Neutrophil (primary cell): ENCODE measurements around the gene IL23R.

Source experiments
- H3K27ac ChIP-seq: fragments of 200-600 bp; sonication (generic); 2 replicates; pipeline ENCODE4 v1.5.1; 2016; ENCODE audit warnings: mild to moderate bottlenecking, moderate library complexity
- H3K27me3 ChIP-seq: fragments of 200-600 bp; sonication (generic); 2 replicates; pipeline ENCODE4 v1.6.0; 2016; ENCODE audit warnings: mild to moderate bottlenecking
- H3K36me3 ChIP-seq: fragments of 200-600 bp; sonication (generic); 2 replicates; pipeline ENCODE4 v1.5.1; 2017
- H3K4me1 ChIP-seq, 2 experiments: fragments of 200-600 bp in 1 of 2; sonication (generic) in 1 of 2; 1 replicate in 1 of 2; 2 replicates in 1 of 2; pipeline versions ENCODE4 v1.5.1 to v1.6.1; 2013 to 2016; ENCODE audit warnings: low read depth in 1 of 2, low read length in 1 of 2, mild to moderate bottlenecking in 1 of 2, moderate library complexity in 1 of 2; ENCODE audit not compliant: control insufficient read depth in 1 of 2, insufficient read depth in 1 of 2
- H3K4me3 ChIP-seq, 2 experiments: fragments of 200-600 bp in 1 of 2; sonication (generic) in 1 of 2; 1 replicate in 1 of 2; 2 replicates in 1 of 2; pipeline ENCODE4 v1.5.1; 2013 to 2016; ENCODE audit warnings: low read depth in 1 of 2, low read length in 1 of 2, mild to moderate bottlenecking in 1 of 2, moderate library complexity in 1 of 2
- H3K9me3 ChIP-seq: fragments of 200-600 bp; sonication (generic); 2 replicates; pipeline ENCODE4 v1.5.1; 2016
- TF ChIP-seq, protein P1 (sequence below): fragments of 200-600 bp; sonication (generic); IDR thresholded peaks from 2 replicates; pipeline ENCODE4 v1.5.1; 2016; ENCODE audit warnings: antibody characterized with exemption

IL23R gene

DNA sequence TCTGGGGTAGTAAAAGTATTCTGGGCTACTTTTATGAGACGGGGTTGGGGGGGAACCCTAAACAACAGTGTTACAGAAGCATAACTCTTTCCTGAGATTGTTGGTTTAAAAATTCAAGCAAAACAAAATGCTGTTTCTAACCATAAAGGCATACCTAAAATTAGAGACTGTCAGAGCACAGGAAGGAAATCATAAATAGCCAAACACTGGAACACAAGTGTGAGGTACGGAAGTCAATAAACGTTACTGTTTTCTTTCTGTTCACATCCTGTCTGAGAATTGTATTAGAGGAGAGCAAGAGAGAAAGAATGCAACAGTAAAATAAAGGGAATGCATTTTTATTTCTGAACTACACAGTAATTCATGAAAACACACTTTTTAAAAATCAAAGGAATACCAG, 98.6 kb downstream of the IL23R start:
- Histone ChIP-seq H3K9me3 (no peaks in the 10 kb centered on the region), H3K27me3 (no peaks in the 10 kb centered on the region), H3K36me3 (no peaks in the 10 kb centered on the region), H3K27ac (no peak overlapping the region), H3K4me1 (no peaks in the 10 kb centered on the region), H3K4me3 (no peak overlapping the region)
- TF ChIP-seq, protein P1, sequence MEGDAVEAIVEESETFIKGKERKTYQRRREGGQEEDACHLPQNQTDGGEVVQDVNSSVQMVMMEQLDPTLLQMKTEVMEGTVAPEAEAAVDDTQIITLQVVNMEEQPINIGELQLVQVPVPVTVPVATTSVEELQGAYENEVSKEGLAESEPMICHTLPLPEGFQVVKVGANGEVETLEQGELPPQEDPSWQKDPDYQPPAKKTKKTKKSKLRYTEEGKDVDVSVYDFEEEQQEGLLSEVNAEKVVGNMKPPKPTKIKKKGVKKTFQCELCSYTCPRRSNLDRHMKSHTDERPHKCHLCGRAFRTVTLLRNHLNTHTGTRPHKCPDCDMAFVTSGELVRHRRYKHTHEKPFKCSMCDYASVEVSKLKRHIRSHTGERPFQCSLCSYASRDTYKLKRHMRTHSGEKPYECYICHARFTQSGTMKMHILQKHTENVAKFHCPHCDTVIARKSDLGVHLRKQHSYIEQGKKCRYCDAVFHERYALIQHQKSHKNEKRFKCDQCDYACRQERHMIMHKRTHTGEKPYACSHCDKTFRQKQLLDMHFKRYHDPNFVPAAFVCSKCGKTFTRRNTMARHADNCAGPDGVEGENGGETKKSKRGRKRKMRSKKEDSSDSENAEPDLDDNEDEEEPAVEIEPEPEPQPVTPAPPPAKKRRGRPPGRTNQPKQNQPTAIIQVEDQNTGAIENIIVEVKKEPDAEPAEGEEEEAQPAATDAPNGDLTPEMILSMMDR = no peak

DNA sequence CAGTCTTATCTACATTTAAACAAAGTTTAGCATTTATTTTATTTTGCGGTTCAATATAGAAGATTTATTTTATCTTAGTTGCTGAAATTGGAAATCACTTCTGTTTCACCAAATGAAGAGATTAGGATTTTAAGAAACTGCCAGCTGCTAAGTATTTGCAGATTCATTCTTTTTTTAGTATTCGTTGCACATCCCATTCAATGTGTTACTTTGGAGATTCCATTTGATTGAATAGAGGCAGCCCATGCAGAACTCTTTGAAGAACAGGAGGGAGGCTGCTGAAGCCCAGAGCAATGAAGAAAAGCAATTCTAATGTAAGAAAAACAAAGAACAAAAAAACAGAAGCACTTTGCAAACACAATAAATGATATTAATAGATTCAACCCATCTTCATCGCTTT, 102.8 kb downstream of the IL23R start:
- no peak overlapping the region for H3K27ac ChIP-seq
- H3K4me1 ChIP-seq = no peaks in the 10 kb centered on the region
- H3K36me3 ChIP-seq = no peaks in the 10 kb centered on the region
- no peak overlapping the region for H3K4me3 ChIP-seq
- H3K9me3 ChIP-seq = no peaks in the 10 kb centered on the region
- TF ChIP-seq, protein P1 = no peak
- no peaks in the 10 kb centered on the region for H3K27me3 ChIP-seq

DNA sequence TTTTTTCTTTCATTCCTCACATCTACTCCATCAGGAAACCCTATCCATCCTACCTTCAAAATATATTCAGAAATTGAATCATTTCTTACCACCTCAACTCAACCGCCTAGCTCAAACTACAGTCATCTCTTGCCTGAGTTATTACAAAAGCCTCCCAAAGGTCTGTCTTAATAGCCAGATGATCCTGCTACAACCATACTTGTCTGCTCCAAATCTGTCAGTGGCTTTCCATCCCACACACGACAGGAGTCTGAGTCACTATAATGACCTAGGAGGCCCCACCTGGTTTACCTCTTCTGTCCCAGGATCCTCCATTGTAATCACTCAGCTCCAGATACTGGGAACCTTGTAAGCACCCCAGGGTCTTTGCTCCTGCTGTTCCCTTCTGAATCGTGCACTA, 104.3 kb downstream of the IL23R start:
- Histone ChIP-seq H3K27ac (no peak overlapping the region), H3K4me3 (no peak overlapping the region), H3K27me3 (no peaks in the 10 kb centered on the region), H3K4me1 (no peaks in the 10 kb centered on the region), H3K9me3 (no peaks in the 10 kb centered on the region), H3K36me3 (no peaks in the 10 kb centered on the region)
- TF ChIP-seq, protein P1 = no peak

DNA sequence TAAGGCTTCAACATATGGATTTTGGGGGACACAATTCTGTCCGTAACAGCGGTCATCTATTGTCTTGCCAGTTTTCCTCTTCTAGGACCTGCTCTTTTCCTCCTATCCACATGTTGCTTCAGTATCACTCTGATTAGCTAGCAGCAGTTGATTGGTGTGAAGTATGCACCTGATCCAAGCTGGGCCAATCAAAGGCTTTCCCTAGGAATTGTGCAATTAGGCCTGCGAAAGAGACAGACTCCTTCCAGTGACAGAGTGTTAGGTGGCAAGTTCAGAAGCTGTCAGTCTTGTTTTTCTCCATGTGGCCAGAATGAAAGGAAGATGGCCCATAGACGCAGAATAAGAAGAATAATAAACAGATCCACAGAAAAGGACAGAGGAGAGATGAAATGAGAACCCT, 107.3 kb downstream of the IL23R start:
- no peaks in the 10 kb centered on the region for H3K4me1 ChIP-seq
- TF ChIP-seq, protein P1 = no peak
- H3K9me3 ChIP-seq = no peaks in the 10 kb centered on the region
- H3K4me3 ChIP-seq = no peak overlapping the region
- H3K27ac ChIP-seq = no peak overlapping the region
- no peaks in the 10 kb centered on the region for H3K36me3 ChIP-seq
- no peaks in the 10 kb centered on the region for H3K27me3 ChIP-seq

DNA sequence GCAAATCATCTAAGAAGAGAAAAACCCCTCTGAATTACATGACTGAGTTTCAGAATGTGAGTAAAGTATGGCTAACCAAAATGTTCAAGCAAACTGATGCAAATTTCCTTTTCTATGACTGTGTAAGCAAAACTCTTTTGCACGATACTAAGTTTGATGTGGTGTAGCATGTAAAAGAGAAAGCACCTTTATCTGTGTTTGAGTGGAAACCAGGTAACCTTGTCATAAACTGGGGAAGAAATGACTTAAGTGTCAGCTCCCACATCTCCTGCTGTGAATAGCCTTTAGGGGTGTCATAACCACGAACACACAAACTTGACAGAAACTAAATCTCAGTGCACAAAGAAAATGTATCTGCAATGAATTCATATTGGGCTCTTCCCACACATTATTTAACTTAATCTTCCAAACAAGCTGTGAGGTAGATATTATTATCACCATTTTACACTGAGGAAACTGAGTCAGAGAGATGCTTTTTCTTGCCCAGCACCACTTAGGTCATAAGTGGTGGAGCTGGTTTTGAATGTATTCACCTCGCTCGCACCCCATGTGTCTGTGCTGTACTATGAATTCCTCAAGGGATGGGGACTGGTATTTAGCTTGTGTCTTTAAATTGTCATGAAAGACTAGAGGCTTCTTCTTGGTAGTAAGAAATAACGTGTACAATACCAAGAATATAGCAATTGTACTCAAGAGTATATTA, 108.5 kb downstream of the IL23R start:
- TF ChIP-seq, protein P1 = no peak
- H3K4me1 ChIP-seq = no peaks in the 10 kb centered on the region
- H3K27ac ChIP-seq = no peak overlapping the region
- no peak overlapping the region for H3K4me3 ChIP-seq
- no peaks in the 10 kb centered on the region for H3K9me3 ChIP-seq
- no peaks in the 10 kb centered on the region for H3K36me3 ChIP-seq
- no peaks in the 10 kb centered on the region for H3K27me3 ChIP-seq
